ENCODE measurements around the gene TBCEL. TPM values are rescaled to one million over a fixed set of nuclear protein-coding genes. Genes with fewer than 3 reads are reported as not detected.

The TBCEL gene
- total and polyA plus RNA-seq, 2 donors (not counting 3 experiments of a cell fraction or from before 2014, with no cell fraction given), result 5.6 to 19.5 TPM

DNA sequence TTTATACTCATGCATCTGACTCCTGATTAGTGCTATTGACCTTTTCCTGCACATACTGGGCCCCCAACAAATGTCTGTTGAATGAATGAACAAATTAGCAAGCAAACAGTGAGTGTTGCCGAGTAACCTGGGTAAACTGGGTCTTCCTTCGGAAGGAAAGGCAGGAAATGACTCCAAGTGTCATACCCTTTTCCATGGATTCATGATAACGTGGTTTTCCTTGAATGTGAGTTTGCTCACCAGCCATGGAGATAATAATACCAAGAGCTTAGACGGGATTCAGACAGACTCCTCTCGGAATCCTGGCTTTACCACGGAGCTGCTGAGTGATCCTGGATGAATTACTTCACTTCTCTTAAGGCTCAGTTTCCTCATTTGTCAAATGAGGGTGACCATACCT is 93.9 kb downstream of the TBCEL start:
- TF ChIP-seq, protein P1, sequence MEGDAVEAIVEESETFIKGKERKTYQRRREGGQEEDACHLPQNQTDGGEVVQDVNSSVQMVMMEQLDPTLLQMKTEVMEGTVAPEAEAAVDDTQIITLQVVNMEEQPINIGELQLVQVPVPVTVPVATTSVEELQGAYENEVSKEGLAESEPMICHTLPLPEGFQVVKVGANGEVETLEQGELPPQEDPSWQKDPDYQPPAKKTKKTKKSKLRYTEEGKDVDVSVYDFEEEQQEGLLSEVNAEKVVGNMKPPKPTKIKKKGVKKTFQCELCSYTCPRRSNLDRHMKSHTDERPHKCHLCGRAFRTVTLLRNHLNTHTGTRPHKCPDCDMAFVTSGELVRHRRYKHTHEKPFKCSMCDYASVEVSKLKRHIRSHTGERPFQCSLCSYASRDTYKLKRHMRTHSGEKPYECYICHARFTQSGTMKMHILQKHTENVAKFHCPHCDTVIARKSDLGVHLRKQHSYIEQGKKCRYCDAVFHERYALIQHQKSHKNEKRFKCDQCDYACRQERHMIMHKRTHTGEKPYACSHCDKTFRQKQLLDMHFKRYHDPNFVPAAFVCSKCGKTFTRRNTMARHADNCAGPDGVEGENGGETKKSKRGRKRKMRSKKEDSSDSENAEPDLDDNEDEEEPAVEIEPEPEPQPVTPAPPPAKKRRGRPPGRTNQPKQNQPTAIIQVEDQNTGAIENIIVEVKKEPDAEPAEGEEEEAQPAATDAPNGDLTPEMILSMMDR (IDR thresholded peaks at IDR 0.05; ENCODE audit: extremely low read depth in 1 of 2, insufficient read depth in 1 of 2, low read depth in 1 of 2, low read length in 2 of 2), result no peak
- TF ChIP-seq EZH2 (IDR thresholded peaks at IDR 0.05; ENCODE audit: borderline replicate concordance, low read depth, low read length, severe bottlenecking) (no peak), JUN (IDR thresholded peaks at IDR 0.05; ENCODE audit: borderline replicate concordance, insufficient read depth, insufficient read length, low read depth) (peak; percentile 84), POLR2A (IDR thresholded peaks at IDR 0.05; ENCODE audit: low read depth, low read length) (no peak), FOS (IDR thresholded peaks at IDR 0.05; ENCODE audit: borderline replicate concordance, insufficient read depth, low read length) (peak; percentile 87), MYC (IDR thresholded peaks at IDR 0.05; ENCODE audit: low read depth, low read length) (no peak), GATA2 (IDR thresholded peaks at IDR 0.05; ENCODE audit: insufficient read depth, insufficient read length, low read depth, low read length) (peak; percentile 85), POLR2AphosphoS5 (IDR thresholded peaks at IDR 0.05; ENCODE audit: insufficient read depth, low read depth, low read length) (peak; percentile 41)
- TF ChIP-seq, protein P2, sequence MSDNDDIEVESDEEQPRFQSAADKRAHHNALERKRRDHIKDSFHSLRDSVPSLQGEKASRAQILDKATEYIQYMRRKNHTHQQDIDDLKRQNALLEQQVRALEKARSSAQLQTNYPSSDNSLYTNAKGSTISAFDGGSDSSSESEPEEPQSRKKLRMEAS (IDR thresholded peaks at IDR 0.05; ENCODE audit: insufficient read depth, insufficient read length), result no peak
- no TSS peak for BruUV-seq (replicated peaks)
- intact Hi-C loops (cut with micrococcal nuclease), result loop anchor here (5.0 to 10.0 kb wide), 2 partner anchors 75 to 433 kb away; no protein-coding TSS in a partner anchor

More for the DNA sequence above, 93.9 kb downstream of the TBCEL start:
- ChIA-PET POLR2A (no interaction called here), CTCF (interaction anchor here (1.3 to 1.8 kb wide), 3 partner anchors 8 to 77 kb away, joined by 3 to 9 read pairs (median 3); no protein-coding TSS in a partner anchor)
- H3K4me2 ChIP-seq (ENCODE audit: insufficient read depth, low read length), result peak overlapping the region; percentile 46
- no peaks in the 10 kb centered on the region for H3K79me2 ChIP-seq (ENCODE audit: control insufficient read depth, insufficient read depth, low read length)
- H2AFZ ChIP-seq (ENCODE audit: low read depth, low read length), result peak overlapping the region; percentile 23
- H3K36me3 ChIP-seq (ENCODE audit: control insufficient read depth in 2 of 2, extremely low read depth in 1 of 2, insufficient read depth in 2 of 2, low read length in 2 of 2), result no peaks in the 10 kb centered on the region
- H3K9ac ChIP-seq (replicated peaks; ENCODE audit: extremely low read depth, insufficient read depth, low read length), result peak overlapping the region; percentile 21
- H3K27ac ChIP-seq (ENCODE audit: insufficient read depth, low read depth, low read length), result peak overlapping the region; percentile 51
- H3K4me1 ChIP-seq (ENCODE audit: control insufficient read depth, extremely low read depth, insufficient read depth, low read length), result peaks cover 14% of the 10 kb centered on the region
- H4K20me1 ChIP-seq (replicated peaks; ENCODE audit: control insufficient read depth, extremely low read depth, insufficient read depth, low read length), result no peaks in the 10 kb centered on the region
- H3K9me3 ChIP-seq (replicated peaks; ENCODE audit: control insufficient read depth, insufficient read depth, low read length), result no peaks in the 10 kb centered on the region
- dilution Hi-C loops (cut with MboI; ENCODE audit: extremely low pct_ligation_motif_present, low sequenced_read_pairs), result no loop called here
- peak; percentile 77 for FAIRE-seq
- H3K4me3 ChIP-seq (replicated peaks in 1 of 3; ENCODE audit: insufficient read depth in 1 of 3, low read depth in 1 of 3, low read length in 3 of 3), result no peak overlapping the region
- no peaks in the 10 kb centered on the region for H3K9me1 ChIP-seq (replicated peaks; ENCODE audit: control insufficient read depth, extremely low read depth, insufficient read depth, low read length)
- peak; percentile 78 for DNase-seq (ENCODE audit: low read depth, low spot score)
- no peaks in the 10 kb centered on the region for H3K27me3 ChIP-seq (ENCODE audit: control insufficient read depth in 2 of 2, insufficient read depth in 2 of 2, low read length in 2 of 2)

Measured in endothelial cell of umbilical vein (primary cell).